ENCODE data around the gene SLC13A1. TPM values are rescaled to one million over a fixed set of nuclear protein-coding genes. Genes with fewer than 3 reads are reported as not detected.
"Not testable (repeated sequence)": the region's sequence is repeated elsewhere in the genome, so short reads cannot be mapped to it uniquely, and the experiment has no call there.

Gene SLC13A1
- total RNA-seq, 2 donors from 2014 or later = not detected

- 67% methylated on average over 2 of the region's 2 CpGs for WGBS
- no peak for TF ChIP-seq POLR2AphosphoS5 (IDR thresholded peaks at IDR 0.05)
- no peak for TF ChIP-seq CTCF (IDR thresholded peaks at IDR 0.05)
- TF ChIP-seq POLR2A (IDR thresholded peaks at IDR 0.05) = no peak
- intact Hi-C loops (cut with DNase I) = no loop called here
- no peak overlapping the region for H3K4me3 ChIP-seq
- no peaks in the 10 kb centered on the region for H3K4me1 ChIP-seq (replicated peaks)
- H3K36me3 ChIP-seq = no peaks in the 10 kb centered on the region
- no peaks in the 10 kb centered on the region for H3K9me3 ChIP-seq
- no peak overlapping the region for H3K27ac ChIP-seq
- DNase-seq (ENCODE audit: low spot score) = no peak
- H3K27me3 ChIP-seq (replicated peaks; ENCODE audit: insufficient read depth) = no peaks in the 10 kb centered on the region
Measured at GRCh38 chr7:123099712-123100111, 100.1 kb downstream of the SLC13A1 start.

GRCh38 chr7:123096976-123097375 lies 102.8 kb downstream of the SLC13A1 start:
- WGBS = 94% methylated on average over 1 of the region's 1 CpG
- H3K9me3 ChIP-seq = no peaks in the 10 kb centered on the region
- TF ChIP-seq POLR2AphosphoS5 (IDR thresholded peaks at IDR 0.05) (no peak), CTCF (IDR thresholded peaks at IDR 0.05) (no peak), POLR2A (IDR thresholded peaks at IDR 0.05) (no peak)
- intact Hi-C loops (cut with DNase I) = no loop called here
- H3K4me3 ChIP-seq = no peak overlapping the region
- no peaks in the 10 kb centered on the region for H3K36me3 ChIP-seq
- no peak for DNase-seq (ENCODE audit: low spot score)
- no peaks in the 10 kb centered on the region for H3K4me1 ChIP-seq (replicated peaks)
- H3K27ac ChIP-seq = no peak overlapping the region
- no peaks in the 10 kb centered on the region for H3K27me3 ChIP-seq (replicated peaks; ENCODE audit: insufficient read depth)

GRCh38 chr7:123096434-123096833 lies 103.3 kb downstream of the SLC13A1 start:
- H3K4me3 ChIP-seq = no peak overlapping the region
- no peaks in the 10 kb centered on the region for H3K9me3 ChIP-seq
- H3K27me3 ChIP-seq (replicated peaks; ENCODE audit: insufficient read depth) = no peaks in the 10 kb centered on the region
- no peak overlapping the region for H3K27ac ChIP-seq
- DNase-seq (ENCODE audit: low spot score) = no peak
- intact Hi-C loops (cut with DNase I) = no loop called here
- no peaks in the 10 kb centered on the region for H3K4me1 ChIP-seq (replicated peaks)
- WGBS = 90% methylated on average over 1 of the region's 1 CpG
- H3K36me3 ChIP-seq = no peaks in the 10 kb centered on the region
- TF ChIP-seq POLR2A (IDR thresholded peaks at IDR 0.05) = no peak
- TF ChIP-seq CTCF (IDR thresholded peaks at IDR 0.05) = no peak
- no peak for TF ChIP-seq POLR2AphosphoS5 (IDR thresholded peaks at IDR 0.05)

- WGBS = 48% methylated on average over 2 of the region's 2 CpGs
- TF ChIP-seq POLR2AphosphoS5 (IDR thresholded peaks at IDR 0.05) (no peak), POLR2A (IDR thresholded peaks at IDR 0.05) (no peak), CTCF (IDR thresholded peaks at IDR 0.05) (no peak)
- Histone ChIP-seq H3K27me3 (replicated peaks; ENCODE audit: insufficient read depth) (no peaks in the 10 kb centered on the region), H3K4me3 (no peak overlapping the region), H3K9me3 (no peaks in the 10 kb centered on the region), H3K36me3 (no peaks in the 10 kb centered on the region), H3K4me1 (replicated peaks) (no peaks in the 10 kb centered on the region), H3K27ac (no peak overlapping the region)
- intact Hi-C loops (cut with DNase I) = no loop called here
- DNase-seq (ENCODE audit: low spot score) = no peak
Measured at GRCh38 chr7:123090456-123090855, 109.3 kb downstream of the SLC13A1 start.

- WGBS = 100% methylated on average over 1 of the region's 1 CpG
- H3K4me1 ChIP-seq (replicated peaks); H3K27ac ChIP-seq; H3K36me3 ChIP-seq; DNase-seq (ENCODE audit: low spot score); H3K9me3 ChIP-seq; H3K27me3 ChIP-seq (replicated peaks; ENCODE audit: insufficient read depth); H3K4me3 ChIP-seq; intact Hi-C loops (cut with DNase I): not testable (repeated sequence)
Measured at GRCh38 chr7:123086910-123087309, 112.9 kb downstream of the SLC13A1 start.

- DNase-seq (ENCODE audit: low spot score); H3K27ac ChIP-seq; H3K27me3 ChIP-seq (replicated peaks; ENCODE audit: insufficient read depth); H3K4me3 ChIP-seq; H3K36me3 ChIP-seq; H3K9me3 ChIP-seq; intact Hi-C loops (cut with DNase I); H3K4me1 ChIP-seq (replicated peaks): not testable (repeated sequence)
- whole genome bisulfite sequencing = 96% methylated on average over 9 of the region's 9 CpGs
Measured at GRCh38 chr7:123084861-123085260, 114.9 kb downstream of the SLC13A1 start.

All from prostate gland (tissue), 2 donors.